Superior temporal gyrus (tissue), 1 donor: Measurements from ENCODE around the gene PIR.

Experiments
- DNase-seq: peaks from one replicate; pipeline ENCODE4 v3.0.0-alpha.2; 2016; ENCODE audit errors: extremely low spot score

PIR gene

GRCh38 chrX:15483891-15484290 lies 9.2 kb downstream of the PIR start:
- no peak for DNase-seq

GRCh38 chrX:15475486-15475885 lies 17.6 kb downstream of the PIR start:
- no peak for DNase-seq

- DNase-seq = no peak
These were observed 18.1 kb downstream of the PIR start for GRCh38 chrX:15475021-15475420.

- DNase-seq = no peak
These were observed 19.1 kb downstream of the PIR start for GRCh38 chrX:15474028-15474427.

- no peak for DNase-seq
These were observed 20.6 kb downstream of the PIR start for GRCh38 chrX:15472531-15472930.

- DNase-seq = peak; percentile 81
These were observed 22.1 kb downstream of the PIR start for GRCh38 chrX:15471028-15471427.

GRCh38 chrX:15469613-15470012 lies 23.5 kb downstream of the PIR start:
- DNase-seq = no peak

GRCh38 chrX:15468036-15468435 lies 25.1 kb downstream of the PIR start:
- DNase-seq = peak; percentile 71

GRCh38 chrX:15465896-15466651 lies 27.1 kb downstream of the PIR start:
- DNase-seq = no peak

- no peak for DNase-seq
These were observed 27.8 kb downstream of the PIR start for GRCh38 chrX:15465347-15465746.

- no peak for DNase-seq
These were observed 28.4 kb downstream of the PIR start for GRCh38 chrX:15464704-15465103.

- DNase-seq = no peak
These were observed 41.2 kb downstream of the PIR start for GRCh38 chrX:15451913-15452312.

- no peak for DNase-seq
These were observed 45.0 kb downstream of the PIR start for GRCh38 chrX:15448010-15448639.

GRCh38 chrX:15441464-15441863 lies 51.7 kb downstream of the PIR start:
- DNase-seq = no peak

- no peak for DNase-seq
These were observed 54.8 kb downstream of the PIR start for GRCh38 chrX:15438332-15438731.

- no peak for DNase-seq
These were observed 55.4 kb downstream of the PIR start for GRCh38 chrX:15437724-15438123.

GRCh38 chrX:15435836-15436619 lies 57.1 kb downstream of the PIR start:
- no peak for DNase-seq

- no peak for DNase-seq
These were observed 58.9 kb downstream of the PIR start for GRCh38 chrX:15434205-15434604.

- DNase-seq = no peak
These were observed 62.5 kb downstream of the PIR start for GRCh38 chrX:15430584-15430983.

- DNase-seq = no peak
These were observed 63.1 kb downstream of the PIR start for GRCh38 chrX:15430076-15430475.

GRCh38 chrX:15425024-15425423 lies 68.1 kb downstream of the PIR start:
- no peak for DNase-seq

GRCh38 chrX:15418707-15419181 lies 74.4 kb downstream of the PIR start:
- no peak for DNase-seq
